ENCODE results near the gene RASA2. TPM values are rescaled to one million over a fixed set of nuclear protein-coding genes. Genes with fewer than 3 reads are reported as not detected.
A peak's percentile ranks its signal among the peaks of the same experiment; 100 is the strongest.
"Not testable (repeated sequence)": the region's sequence is repeated elsewhere in the genome, so short reads cannot be mapped to it uniquely, and the experiment has no call there.

The RASA2 gene
- total and polyA plus RNA-seq, 9 donors, result 8.4 to 13.8 (median 10.6) TPM

- WGBS (ENCODE audit: insufficient coverage), result no CpG with 5 or more reads among the region's 1 CpG
- Histone ChIP-seq H3K27me3 (ENCODE audit: control insufficient read depth, insufficient read depth, low read length) (no peaks in the 10 kb centered on the region), H3K36me3 (ENCODE audit: control insufficient read depth, insufficient read depth, low read length) (peaks cover under 1% of the 10 kb centered on the region), H3K4me3 (ENCODE audit: low read length) (no peak overlapping the region), H3K27ac (ENCODE audit: low read length) (peak overlapping the region; percentile 8), H3K9me3 (replicated peaks; ENCODE audit: control insufficient read depth, low read depth, low read length) (no peaks in the 10 kb centered on the region), H3K4me1 (ENCODE audit: control insufficient read depth, insufficient read depth, low read length) (no peaks in the 10 kb centered on the region)
- peak; percentile 68 for DNase-seq
Observed at GRCh38 chr3:141530415-141530768, 43.6 kb downstream of the RASA2 start.

- Histone ChIP-seq H3K4me1 (ENCODE audit: control insufficient read depth, insufficient read depth, low read length) (no peaks in the 10 kb centered on the region), H3K4me3 (ENCODE audit: low read length) (no peak overlapping the region), H3K27ac (ENCODE audit: low read length) (no peak overlapping the region), H3K27me3 (ENCODE audit: control insufficient read depth, insufficient read depth, low read length) (no peaks in the 10 kb centered on the region), H3K36me3 (ENCODE audit: control insufficient read depth, insufficient read depth, low read length) (peaks cover 3% of the 10 kb centered on the region), H3K9me3 (replicated peaks; ENCODE audit: control insufficient read depth, low read depth, low read length) (no peaks in the 10 kb centered on the region)
- DNase-seq, result no peak
- no CpG with 5 or more reads among the region's 1 CpG for WGBS (ENCODE audit: insufficient coverage)
Observed at GRCh38 chr3:141532609-141533008, 45.8 kb downstream of the RASA2 start.

GRCh38 chr3:141536017-141536416 is 49.2 kb downstream of the RASA2 start:
- not testable (repeated sequence) for H3K27me3 ChIP-seq (ENCODE audit: control insufficient read depth, insufficient read depth, low read length); H3K4me1 ChIP-seq (ENCODE audit: control insufficient read depth, insufficient read depth, low read length); H3K36me3 ChIP-seq (ENCODE audit: control insufficient read depth, insufficient read depth, low read length); H3K27ac ChIP-seq (ENCODE audit: low read length); H3K9me3 ChIP-seq (replicated peaks; ENCODE audit: control insufficient read depth, low read depth, low read length); DNase-seq; H3K4me3 ChIP-seq (ENCODE audit: low read length)
- WGBS (ENCODE audit: insufficient coverage), result 100% methylated on average over 2 of the region's 6 CpGs

GRCh38 chr3:141537856-141538255 is 51.0 kb downstream of the RASA2 start:
- Histone ChIP-seq H3K4me3 (ENCODE audit: low read length) (no peak overlapping the region), H3K4me1 (ENCODE audit: control insufficient read depth, insufficient read depth, low read length) (no peaks in the 10 kb centered on the region), H3K27ac (ENCODE audit: low read length) (no peak overlapping the region), H3K27me3 (ENCODE audit: control insufficient read depth, insufficient read depth, low read length) (no peaks in the 10 kb centered on the region), H3K9me3 (replicated peaks; ENCODE audit: control insufficient read depth, low read depth, low read length) (no peaks in the 10 kb centered on the region), H3K36me3 (ENCODE audit: control insufficient read depth, insufficient read depth, low read length) (peaks cover 10% of the 10 kb centered on the region)
- DNase-seq, result peak; percentile 58

GRCh38 chr3:141538568-141539240 is 51.9 kb downstream of the RASA2 start:
- H3K4me3 ChIP-seq (ENCODE audit: low read length), result no peak overlapping the region
- H3K4me1 ChIP-seq (ENCODE audit: control insufficient read depth, insufficient read depth, low read length), result no peaks in the 10 kb centered on the region
- peak; percentile 63 for DNase-seq
- no peaks in the 10 kb centered on the region for H3K9me3 ChIP-seq (replicated peaks; ENCODE audit: control insufficient read depth, low read depth, low read length)
- WGBS (ENCODE audit: insufficient coverage), result no CpG with 5 or more reads among the region's 2 CpGs
- H3K27me3 ChIP-seq (ENCODE audit: control insufficient read depth, insufficient read depth, low read length), result no peaks in the 10 kb centered on the region
- H3K36me3 ChIP-seq (ENCODE audit: control insufficient read depth, insufficient read depth, low read length), result peaks cover 10% of the 10 kb centered on the region
- no peak overlapping the region for H3K27ac ChIP-seq (ENCODE audit: low read length)

- WGBS (ENCODE audit: insufficient coverage), result no CpG with 5 or more reads among the region's 5 CpGs
- no peak for DNase-seq
- no peaks in the 10 kb centered on the region for H3K9me3 ChIP-seq (replicated peaks; ENCODE audit: control insufficient read depth, low read depth, low read length)
- H3K36me3 ChIP-seq (ENCODE audit: control insufficient read depth, insufficient read depth, low read length), result peaks cover 15% of the 10 kb centered on the region
- H3K4me1 ChIP-seq (ENCODE audit: control insufficient read depth, insufficient read depth, low read length), result no peaks in the 10 kb centered on the region
- no peak overlapping the region for H3K27ac ChIP-seq (ENCODE audit: low read length)
- no peaks in the 10 kb centered on the region for H3K27me3 ChIP-seq (ENCODE audit: control insufficient read depth, insufficient read depth, low read length)
- no peak overlapping the region for H3K4me3 ChIP-seq (ENCODE audit: low read length)
Observed at GRCh38 chr3:141539431-141540187, 52.8 kb downstream of the RASA2 start.

GRCh38 chr3:141540531-141540930 is 53.7 kb downstream of the RASA2 start:
- Histone ChIP-seq H3K27me3 (ENCODE audit: control insufficient read depth, insufficient read depth, low read length) (no peaks in the 10 kb centered on the region), H3K4me3 (ENCODE audit: low read length) (no peak overlapping the region), H3K9me3 (replicated peaks; ENCODE audit: control insufficient read depth, low read depth, low read length) (no peaks in the 10 kb centered on the region), H3K4me1 (ENCODE audit: control insufficient read depth, insufficient read depth, low read length) (no peaks in the 10 kb centered on the region), H3K27ac (ENCODE audit: low read length) (no peak overlapping the region), H3K36me3 (ENCODE audit: control insufficient read depth, insufficient read depth, low read length) (peaks cover 14% of the 10 kb centered on the region)
- WGBS (ENCODE audit: insufficient coverage), result no CpG with 5 or more reads among the region's 2 CpGs
- DNase-seq, result no peak

- H3K27me3 ChIP-seq (ENCODE audit: control insufficient read depth, insufficient read depth, low read length), result no peaks in the 10 kb centered on the region
- no peaks in the 10 kb centered on the region for H3K4me1 ChIP-seq (ENCODE audit: control insufficient read depth, insufficient read depth, low read length)
- H3K4me3 ChIP-seq (ENCODE audit: low read length), result no peak overlapping the region
- H3K36me3 ChIP-seq (ENCODE audit: control insufficient read depth, insufficient read depth, low read length), result peaks cover 15% of the 10 kb centered on the region
- DNase-seq, result no peak
- H3K27ac ChIP-seq (ENCODE audit: low read length), result no peak overlapping the region
- WGBS (ENCODE audit: insufficient coverage), result no CpG with 5 or more reads among the region's 2 CpGs
- H3K9me3 ChIP-seq (replicated peaks; ENCODE audit: control insufficient read depth, low read depth, low read length), result peaks cover 5% of the 10 kb centered on the region
Observed at GRCh38 chr3:141542202-141542969, 55.6 kb downstream of the RASA2 start.

GRCh38 chr3:141542989-141543388 is 56.2 kb downstream of the RASA2 start:
- Histone ChIP-seq H3K27ac (ENCODE audit: low read length) (no peak overlapping the region), H3K4me3 (ENCODE audit: low read length) (no peak overlapping the region), H3K4me1 (ENCODE audit: control insufficient read depth, insufficient read depth, low read length) (no peaks in the 10 kb centered on the region), H3K9me3 (replicated peaks; ENCODE audit: control insufficient read depth, low read depth, low read length) (peaks cover 5% of the 10 kb centered on the region), H3K36me3 (ENCODE audit: control insufficient read depth, insufficient read depth, low read length) (peaks cover 15% of the 10 kb centered on the region), H3K27me3 (ENCODE audit: control insufficient read depth, insufficient read depth, low read length) (no peaks in the 10 kb centered on the region)
- DNase-seq, result no peak

- H3K27ac ChIP-seq (ENCODE audit: low read length), result no peak overlapping the region
- peaks cover 5% of the 10 kb centered on the region for H3K9me3 ChIP-seq (replicated peaks; ENCODE audit: control insufficient read depth, low read depth, low read length)
- DNase-seq, result peak; percentile 15
- no peaks in the 10 kb centered on the region for H3K4me1 ChIP-seq (ENCODE audit: control insufficient read depth, insufficient read depth, low read length)
- H3K4me3 ChIP-seq (ENCODE audit: low read length), result no peak overlapping the region
- 86% methylated on average over 5 of the region's 6 CpGs for WGBS (ENCODE audit: insufficient coverage)
- H3K27me3 ChIP-seq (ENCODE audit: control insufficient read depth, insufficient read depth, low read length), result no peaks in the 10 kb centered on the region
- H3K36me3 ChIP-seq (ENCODE audit: control insufficient read depth, insufficient read depth, low read length), result peaks cover 15% of the 10 kb centered on the region
Observed at GRCh38 chr3:141544697-141545096, 57.9 kb downstream of the RASA2 start.
